Mucosa of descending colon (tissue), 3 donors: ENCODE results near the gene TEX261. TPM values are rescaled to one million over a fixed set of nuclear protein-coding genes. Genes with fewer than 3 reads are reported as not detected.
"Not testable (repeated sequence)": the region's sequence is repeated elsewhere in the genome, so short reads cannot be mapped to it uniquely, and the experiment has no call there.

Experiments
- ATAC-seq: fragments of 200-7000 bp; cut with Tn5 transposase; one replicate; pipeline ENCODE4 v1.9.1; 2020; ENCODE audit warnings: mild to moderate bottlenecking, moderate library complexity
- DNase-seq, 3 donors: peaks; one replicate each; pipeline ENCODE4 v3.0.0-alpha.2; 2020
- H3K36me3 ChIP-seq: fragments of 200-600 bp; one replicate; pipeline ENCODE4 v1.8.0; 2021; ENCODE audit warnings: low read depth, mild to moderate bottlenecking
- H3K4me1 ChIP-seq: fragments of 200-600 bp; one replicate; pipeline ENCODE4 v1.8.0; 2021; ENCODE audit warnings: low read depth, mild to moderate bottlenecking
- H3K4me3 ChIP-seq: fragments of 200-600 bp; one replicate; pipeline ENCODE4 v1.8.0; 2021; ENCODE audit warnings: mild to moderate bottlenecking
- H3K9me3 ChIP-seq: fragments of 200-600 bp; one replicate; pipeline ENCODE4 v1.8.0; 2021; ENCODE audit warnings: mild to moderate bottlenecking
- intact Hi-C, 2 donors: fragments of 100-400 bp; cut with DNase I in 1 of 2; cut with micrococcal nuclease in 1 of 2; formaldehyde crosslinking; loops; one replicate each; pipeline versions ENCODE4 v1.11.0 to v1.11.1; 2022; cut with DNase I, micrococcal nuclease
- total RNA-seq, 3 donors: library from RNA; stranded (reverse); fragmentation: NEBNext Ultra II Directional in 2 of 3; extraction: Animal tissue kit (Norgen Biotek cat#: 25700) in 2 of 3; gene quantifications; one replicate each; pipeline versions ENCODE4 v1.2.1 to v1.2.4, GENCODE V29; 2021 to 2023
- TF ChIP-seq, protein P1 (sequence below): fragments of 200-600 bp; IDR thresholded peaks from one replicate; pipeline ENCODE4 v1.8.0; 2022; ENCODE audit warnings: antibody characterized with exemption, mild to moderate bottlenecking
- donor health status: DM: no; HTN: no; CAD: no; lungs with moderate emphysema.
- donor health status: DM: no; HTN: no; CAD: no.
- donor health status: DM: no; HTN: yes; CAD: no.

TEX261 gene
- total RNA-seq, 3 donors from 2014 or later = 51.0 to 63.0 (median 51.4) TPM

DNA sequence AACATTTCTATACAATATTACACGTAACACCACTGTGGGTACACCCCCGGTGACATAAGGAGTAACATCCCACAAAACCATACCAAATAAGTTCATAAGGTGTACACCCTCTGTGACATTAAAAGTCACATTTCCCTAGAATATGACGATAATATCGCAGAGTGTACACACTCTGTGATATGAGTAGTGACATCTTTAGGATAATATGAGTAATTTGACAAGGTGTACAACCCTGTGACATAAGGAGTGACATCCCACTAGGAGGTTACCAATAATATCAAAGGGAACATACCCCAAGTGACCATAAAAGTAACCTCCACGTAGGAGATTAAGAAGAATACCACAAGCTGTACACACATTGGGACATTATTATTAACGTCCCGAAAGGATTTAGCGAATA lies 24.0 kb upstream of the TEX261 start:
- TF ChIP-seq, protein P1, sequence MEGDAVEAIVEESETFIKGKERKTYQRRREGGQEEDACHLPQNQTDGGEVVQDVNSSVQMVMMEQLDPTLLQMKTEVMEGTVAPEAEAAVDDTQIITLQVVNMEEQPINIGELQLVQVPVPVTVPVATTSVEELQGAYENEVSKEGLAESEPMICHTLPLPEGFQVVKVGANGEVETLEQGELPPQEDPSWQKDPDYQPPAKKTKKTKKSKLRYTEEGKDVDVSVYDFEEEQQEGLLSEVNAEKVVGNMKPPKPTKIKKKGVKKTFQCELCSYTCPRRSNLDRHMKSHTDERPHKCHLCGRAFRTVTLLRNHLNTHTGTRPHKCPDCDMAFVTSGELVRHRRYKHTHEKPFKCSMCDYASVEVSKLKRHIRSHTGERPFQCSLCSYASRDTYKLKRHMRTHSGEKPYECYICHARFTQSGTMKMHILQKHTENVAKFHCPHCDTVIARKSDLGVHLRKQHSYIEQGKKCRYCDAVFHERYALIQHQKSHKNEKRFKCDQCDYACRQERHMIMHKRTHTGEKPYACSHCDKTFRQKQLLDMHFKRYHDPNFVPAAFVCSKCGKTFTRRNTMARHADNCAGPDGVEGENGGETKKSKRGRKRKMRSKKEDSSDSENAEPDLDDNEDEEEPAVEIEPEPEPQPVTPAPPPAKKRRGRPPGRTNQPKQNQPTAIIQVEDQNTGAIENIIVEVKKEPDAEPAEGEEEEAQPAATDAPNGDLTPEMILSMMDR = no peak
- Histone ChIP-seq H3K4me1 (peaks cover 3% of the 10 kb centered on the region), H3K36me3 (no peaks in the 10 kb centered on the region), H3K9me3 (no peaks in the 10 kb centered on the region), H3K4me3 (no peak overlapping the region)
- DNase-seq = no peak
- intact Hi-C loops = no loop called here
- no peak for ATAC-seq

DNA sequence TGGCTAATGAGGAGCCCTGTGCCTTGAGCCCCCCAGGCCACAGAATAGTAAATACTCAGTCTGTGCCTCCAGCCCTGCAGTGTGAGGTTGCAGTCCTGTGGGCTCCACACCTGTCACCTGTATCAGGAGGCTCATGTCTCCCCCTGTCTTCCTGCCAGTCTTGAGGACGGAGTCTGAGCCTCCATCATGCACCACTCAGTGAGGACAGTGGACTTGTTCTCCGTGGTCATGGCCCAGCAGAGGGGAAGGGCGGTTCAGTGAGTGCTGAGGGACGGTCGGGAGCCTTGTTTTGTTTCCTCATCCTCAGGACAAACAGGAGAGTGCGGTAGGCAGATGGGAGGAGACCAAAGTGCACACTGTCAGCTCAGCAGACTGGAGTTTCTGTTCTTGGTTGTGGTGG lies 17.1 kb upstream of the TEX261 start:
- not testable (repeated sequence) for ATAC-seq

DNA sequence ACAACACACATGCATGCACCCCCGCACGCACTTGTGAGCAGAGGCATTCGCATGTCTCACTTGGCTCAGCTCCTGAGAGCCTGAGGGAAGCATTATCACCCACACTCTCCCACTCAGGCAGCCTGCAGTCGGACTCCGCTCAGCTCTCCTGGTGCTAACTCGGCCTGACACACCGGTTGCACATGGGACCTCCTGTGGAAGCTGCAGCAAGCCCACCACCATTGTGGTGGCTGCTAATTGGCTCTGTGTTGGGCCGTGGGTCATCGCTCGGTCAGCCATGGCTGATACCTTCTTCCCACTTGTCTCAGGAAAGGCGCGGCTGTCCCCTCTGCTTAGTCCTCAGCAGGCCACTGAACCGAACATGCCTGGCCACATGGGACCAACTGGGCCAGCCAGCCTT lies 13.7 kb upstream of the TEX261 start:
- TF ChIP-seq, protein P1 = no peak
- DNase-seq (no peak), ATAC-seq (no peak)
- no peaks in the 10 kb centered on the region for H3K9me3 ChIP-seq
- H3K4me1 ChIP-seq = no peaks in the 10 kb centered on the region
- no peak overlapping the region for H3K4me3 ChIP-seq
- no peaks in the 10 kb centered on the region for H3K36me3 ChIP-seq
- intact Hi-C loops = no loop called here

More for the DNA sequence above, 17.1 kb upstream of the TEX261 start:
- H3K36me3 ChIP-seq, intact Hi-C loops, H3K9me3 ChIP-seq, H3K4me1 ChIP-seq, DNase-seq, H3K4me3 ChIP-seq: not testable (repeated sequence)

DNA sequence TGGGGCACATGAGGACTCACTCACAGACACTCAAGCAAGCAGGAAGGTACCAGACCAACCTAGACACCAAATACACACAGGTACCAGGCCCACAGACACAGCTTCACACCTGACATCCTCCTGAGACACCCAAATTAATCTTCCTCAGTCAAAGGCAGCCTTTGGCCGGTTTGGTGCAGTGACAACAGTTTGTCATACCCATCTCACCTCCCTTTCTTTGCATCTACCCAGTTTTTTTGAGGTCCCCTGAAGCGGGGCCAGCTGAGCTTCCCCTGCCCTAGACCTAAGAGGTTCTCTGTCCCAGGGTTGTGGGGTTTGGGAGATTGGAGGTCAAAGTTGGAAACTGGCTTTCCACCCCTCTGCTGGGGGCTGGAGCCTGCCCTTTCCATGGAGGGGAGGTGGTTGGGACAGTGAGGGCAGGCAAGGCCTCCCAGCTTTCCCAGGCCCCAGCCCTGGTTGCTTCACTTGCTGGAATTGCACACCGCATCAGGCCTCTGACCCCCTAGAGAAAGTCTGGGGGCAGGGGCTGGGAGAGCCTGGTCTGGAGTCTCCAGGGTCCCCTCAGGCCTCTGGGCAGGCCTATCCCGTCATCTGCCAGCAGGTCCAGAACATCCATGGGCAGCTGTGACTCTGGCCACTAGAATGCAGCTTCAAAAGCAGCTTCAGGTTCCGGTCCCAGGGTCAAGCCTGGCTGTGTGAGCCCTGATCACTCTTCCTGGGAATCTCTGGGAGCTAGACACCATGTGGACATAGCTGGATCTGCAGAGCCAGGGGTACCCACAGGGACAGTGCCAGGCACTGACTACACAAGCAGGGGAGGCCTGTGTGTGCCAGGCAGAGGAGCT lies 12.5 kb upstream of the TEX261 start:
- Histone ChIP-seq H3K4me1 (no peaks in the 10 kb centered on the region), H3K36me3 (no peaks in the 10 kb centered on the region), H3K4me3 (no peak overlapping the region), H3K9me3 (no peaks in the 10 kb centered on the region)
- TF ChIP-seq, protein P1 = no peak
- DNase-seq (no peak), ATAC-seq (no peak)
- intact Hi-C loops = no loop called here

DNA sequence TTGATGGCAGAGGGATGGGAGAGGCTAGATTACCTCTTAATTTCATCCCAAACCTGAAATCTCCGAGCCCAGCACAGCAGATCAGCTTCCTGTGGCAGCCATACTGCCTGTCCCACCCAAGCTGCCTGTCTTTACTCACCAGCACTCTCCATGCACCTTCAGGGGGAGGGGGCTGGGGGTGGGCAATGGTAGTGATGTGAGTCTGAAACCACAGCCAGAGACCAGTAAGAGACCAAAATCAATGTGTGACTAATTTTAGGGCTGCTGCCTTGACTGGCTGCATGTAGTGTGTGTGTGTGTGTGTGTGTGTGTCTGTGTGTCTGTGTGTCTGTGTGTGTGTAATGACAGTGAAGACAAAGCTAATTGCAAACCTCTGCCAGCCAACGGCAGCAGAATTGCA lies 11.7 kb upstream of the TEX261 start:
- DNase-seq (no peak), ATAC-seq (no peak)
- Histone ChIP-seq H3K9me3 (no peaks in the 10 kb centered on the region), H3K4me3 (no peak overlapping the region), H3K36me3 (no peaks in the 10 kb centered on the region), H3K4me1 (no peaks in the 10 kb centered on the region)
- TF ChIP-seq, protein P1 = no peak
- intact Hi-C loops = no loop called here

DNA sequence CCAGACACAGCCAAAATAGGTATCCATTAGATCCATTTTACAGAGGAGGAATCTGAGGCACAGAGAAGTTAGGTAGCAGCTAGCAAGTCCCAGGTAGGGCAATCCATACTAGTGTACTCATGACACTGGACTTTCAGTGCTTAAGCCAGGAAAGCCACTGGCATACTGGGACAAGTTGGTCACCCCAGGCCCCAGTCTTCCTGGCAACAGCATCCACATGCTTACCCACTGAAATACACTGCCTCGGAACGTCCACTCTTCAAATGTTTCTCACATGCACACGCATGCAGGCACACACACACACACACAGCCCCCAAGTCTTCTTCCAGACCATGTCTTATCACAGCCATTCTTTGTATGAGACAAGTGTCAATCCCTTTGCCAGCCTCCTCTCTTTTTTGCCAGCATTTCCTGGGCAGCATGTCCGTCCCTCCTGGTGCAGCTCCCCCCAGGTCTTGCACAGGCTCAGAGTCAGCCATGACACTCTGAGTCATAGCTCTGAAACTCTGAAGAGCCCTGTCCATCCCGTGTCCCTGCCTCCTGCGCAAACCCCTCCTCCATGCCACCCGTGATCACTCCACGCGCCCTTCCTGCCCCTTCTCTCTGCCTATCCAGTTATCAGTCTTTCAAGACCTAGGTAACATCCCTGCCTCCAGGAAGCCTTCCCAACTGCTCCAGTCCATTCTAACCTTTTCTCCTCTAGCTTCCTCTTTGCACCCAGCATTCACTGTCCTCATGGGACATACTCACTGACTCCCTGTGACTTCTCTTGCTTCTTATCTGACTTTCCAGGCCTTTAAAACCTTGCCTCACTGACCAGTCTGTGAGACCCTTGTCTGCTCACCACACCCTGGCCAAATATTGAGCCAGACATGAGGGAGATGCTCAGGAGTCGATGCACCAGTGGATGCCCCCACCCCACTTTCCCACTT lies 10.9 kb upstream of the TEX261 start:
- no peak for ATAC-seq
- no peak for DNase-seq
- no peak overlapping the region for H3K4me3 ChIP-seq
- intact Hi-C loops = no loop called here
- no peaks in the 10 kb centered on the region for H3K9me3 ChIP-seq
- no peaks in the 10 kb centered on the region for H3K4me1 ChIP-seq
- no peaks in the 10 kb centered on the region for H3K36me3 ChIP-seq
- TF ChIP-seq, protein P1 = no peak
